ENCODE results near the gene MAPK1IP1L.
"Not testable (repeated sequence)": the region's sequence is repeated elsewhere in the genome, so short reads cannot be mapped to it uniquely, and the experiment has no call there.

Gene MAPK1IP1L

DNA sequence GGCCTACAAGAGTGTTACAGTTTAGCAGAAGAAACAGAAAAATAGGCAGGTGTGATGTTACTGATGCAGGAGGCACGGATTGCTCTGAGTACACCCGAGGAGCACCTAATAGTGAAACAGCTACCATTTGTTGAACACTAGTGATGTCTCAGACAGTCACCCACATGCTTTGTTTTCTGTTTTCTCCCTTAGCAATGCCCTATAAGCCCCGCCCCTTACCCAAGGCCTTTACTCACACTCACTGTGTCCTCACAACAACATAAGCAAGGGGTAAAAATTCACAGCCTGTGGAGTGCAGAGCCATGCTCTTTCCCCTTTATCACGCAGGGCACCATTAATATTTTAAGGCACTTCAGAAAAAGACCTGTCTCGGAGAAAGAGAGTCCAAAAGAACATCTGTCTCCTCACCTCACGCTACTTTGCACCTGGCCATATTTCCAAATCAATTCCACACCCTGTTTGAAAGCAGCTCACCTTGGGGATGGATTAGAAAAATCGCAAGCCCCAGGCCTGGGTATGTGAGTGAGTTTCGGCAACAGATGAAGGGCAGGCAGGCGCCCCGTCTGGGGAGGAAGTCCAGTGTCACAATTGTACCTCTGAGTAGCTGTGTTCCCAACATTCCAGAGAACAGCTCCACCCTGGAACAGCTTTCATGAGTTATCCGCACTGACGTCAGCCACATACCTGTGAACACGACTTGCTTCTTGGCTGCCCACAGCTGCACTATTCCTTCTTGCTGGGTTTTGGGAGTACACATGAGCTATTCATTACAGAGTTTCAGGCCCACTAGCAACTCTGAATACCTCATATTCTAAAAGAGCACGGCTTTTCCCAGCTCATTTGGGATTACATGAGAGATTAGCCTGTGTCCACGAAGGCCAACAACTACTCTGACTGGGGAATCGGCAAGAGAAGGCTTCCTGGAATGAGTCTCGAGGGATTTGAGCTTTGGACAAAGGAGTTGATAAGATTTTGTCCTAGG is 26.0 kb downstream of the MAPK1IP1L start:
- peak; percentile 62 for DNase-seq (ENCODE audit: low read depth)
- TF ChIP-seq, protein P1, sequence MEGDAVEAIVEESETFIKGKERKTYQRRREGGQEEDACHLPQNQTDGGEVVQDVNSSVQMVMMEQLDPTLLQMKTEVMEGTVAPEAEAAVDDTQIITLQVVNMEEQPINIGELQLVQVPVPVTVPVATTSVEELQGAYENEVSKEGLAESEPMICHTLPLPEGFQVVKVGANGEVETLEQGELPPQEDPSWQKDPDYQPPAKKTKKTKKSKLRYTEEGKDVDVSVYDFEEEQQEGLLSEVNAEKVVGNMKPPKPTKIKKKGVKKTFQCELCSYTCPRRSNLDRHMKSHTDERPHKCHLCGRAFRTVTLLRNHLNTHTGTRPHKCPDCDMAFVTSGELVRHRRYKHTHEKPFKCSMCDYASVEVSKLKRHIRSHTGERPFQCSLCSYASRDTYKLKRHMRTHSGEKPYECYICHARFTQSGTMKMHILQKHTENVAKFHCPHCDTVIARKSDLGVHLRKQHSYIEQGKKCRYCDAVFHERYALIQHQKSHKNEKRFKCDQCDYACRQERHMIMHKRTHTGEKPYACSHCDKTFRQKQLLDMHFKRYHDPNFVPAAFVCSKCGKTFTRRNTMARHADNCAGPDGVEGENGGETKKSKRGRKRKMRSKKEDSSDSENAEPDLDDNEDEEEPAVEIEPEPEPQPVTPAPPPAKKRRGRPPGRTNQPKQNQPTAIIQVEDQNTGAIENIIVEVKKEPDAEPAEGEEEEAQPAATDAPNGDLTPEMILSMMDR (IDR thresholded peaks at IDR 0.05; ENCODE audit: low read length, missing control alignments), result no peak
- no peak overlapping the region for H3K4me3 ChIP-seq (replicated peaks; ENCODE audit: low read depth, low read length)

DNA sequence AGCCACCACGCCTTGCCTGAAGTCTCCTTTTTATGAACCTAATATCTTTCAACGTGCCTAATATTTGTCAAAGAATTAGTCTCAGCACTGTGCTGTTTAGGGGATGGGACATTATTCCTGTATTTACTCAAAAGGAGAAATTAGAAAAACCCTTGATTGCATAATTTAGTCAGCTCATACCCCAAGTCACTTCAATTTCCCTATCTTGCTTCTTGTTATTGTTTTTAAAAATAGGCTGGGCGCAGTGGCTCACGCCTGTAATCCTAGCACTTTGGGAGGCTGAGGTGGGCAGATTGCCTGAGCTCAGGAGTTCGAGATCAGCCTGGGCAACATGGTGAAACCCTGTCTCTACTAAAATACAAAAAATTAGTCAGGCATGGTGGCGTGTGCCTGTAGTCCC is 28.5 kb downstream of the MAPK1IP1L start:
- DNase-seq (ENCODE audit: low read depth); H3K4me3 ChIP-seq (replicated peaks; ENCODE audit: low read depth, low read length): not testable (repeated sequence)

DNA sequence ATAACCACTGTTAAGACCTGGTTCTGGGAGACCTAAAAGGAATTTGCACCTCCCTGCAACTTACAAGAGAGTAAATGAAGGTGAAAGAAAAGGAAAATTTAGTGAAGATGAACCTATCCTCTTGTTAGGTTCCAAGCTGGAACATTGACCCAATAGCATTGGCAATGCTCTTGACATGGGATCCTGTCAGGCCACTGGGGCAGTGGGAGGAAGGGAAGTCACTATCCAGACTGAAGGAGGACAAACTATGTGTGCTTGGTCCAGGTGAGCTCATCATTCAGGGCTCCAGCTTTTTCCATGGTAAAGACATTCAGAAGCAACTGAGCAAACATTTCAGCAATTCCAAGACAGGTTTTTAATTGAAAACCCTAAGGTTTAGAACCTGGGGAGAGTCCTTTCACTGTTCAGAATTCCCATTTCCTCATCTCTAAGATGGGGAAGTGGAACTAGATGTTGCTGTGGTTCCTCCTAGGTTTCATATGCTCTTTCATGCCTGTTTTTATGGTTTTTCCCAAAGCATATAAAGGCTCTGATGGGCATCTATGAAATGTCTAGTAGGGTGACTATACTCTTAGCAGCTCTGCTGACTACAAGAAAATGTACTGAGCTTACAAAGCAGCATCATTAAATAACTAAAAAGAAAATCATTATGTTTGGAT is 33.1 kb downstream of the MAPK1IP1L start:
- no peak overlapping the region for H3K4me3 ChIP-seq (replicated peaks; ENCODE audit: low read depth, low read length)
- no peak for DNase-seq (ENCODE audit: low read depth)
- TF ChIP-seq, protein P1 (IDR thresholded peaks at IDR 0.05; ENCODE audit: low read length, missing control alignments), result no peak

DNA sequence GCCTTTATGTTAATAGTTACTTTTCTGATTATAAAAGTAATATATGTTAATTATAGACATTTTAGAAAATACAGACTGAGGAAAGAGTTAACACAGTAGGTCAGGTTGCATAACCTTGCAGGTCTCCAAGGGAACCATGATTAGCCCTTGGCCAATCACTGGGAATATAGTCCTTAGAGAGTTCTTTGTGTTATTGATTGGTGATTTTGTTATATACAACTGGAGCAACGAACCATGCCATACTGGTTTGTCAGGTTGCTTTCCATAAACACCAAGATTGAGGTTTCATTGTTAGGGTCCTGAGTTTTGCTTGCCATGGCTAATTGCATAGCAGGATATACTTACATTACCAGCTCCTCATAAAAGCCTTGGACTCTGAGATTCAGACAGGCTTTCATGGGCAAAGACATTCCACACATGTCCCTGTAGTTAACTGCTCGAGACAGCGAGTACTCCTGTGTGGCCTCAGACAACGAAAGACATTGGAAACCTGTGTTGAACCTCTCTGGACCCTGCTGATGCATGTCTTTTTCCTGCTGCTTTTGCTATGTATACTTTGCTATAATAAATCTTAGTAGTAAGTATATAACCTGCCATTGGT is 33.7 kb downstream of the MAPK1IP1L start:
- H3K4me3 ChIP-seq (replicated peaks; ENCODE audit: low read depth, low read length), result no peak overlapping the region
- TF ChIP-seq, protein P1 (IDR thresholded peaks at IDR 0.05; ENCODE audit: low read length, missing control alignments), result no peak
- DNase-seq (ENCODE audit: low read depth), result no peak

DNA sequence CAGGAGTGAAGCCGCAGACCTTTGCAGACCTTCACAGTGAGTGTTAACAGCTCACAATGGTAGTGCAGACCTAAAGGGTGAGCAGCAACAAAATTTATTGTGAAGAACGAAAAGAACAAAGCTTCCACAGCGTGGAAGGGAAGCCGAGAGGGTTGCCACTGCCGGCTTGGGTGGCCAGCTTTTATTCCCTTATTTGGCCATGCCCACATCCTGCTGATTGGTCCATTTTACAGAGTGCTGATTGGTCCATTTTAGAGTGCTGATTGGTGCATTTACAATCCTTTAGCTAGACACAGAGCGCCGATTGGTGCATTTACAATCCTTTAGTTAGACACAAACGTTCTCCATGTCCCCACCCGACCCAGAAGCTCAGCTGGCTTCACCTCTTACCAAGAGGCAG is 35.5 kb downstream of the MAPK1IP1L start:
- TF ChIP-seq, protein P1 (IDR thresholded peaks at IDR 0.05; ENCODE audit: low read length, missing control alignments), result no peak

DNA sequence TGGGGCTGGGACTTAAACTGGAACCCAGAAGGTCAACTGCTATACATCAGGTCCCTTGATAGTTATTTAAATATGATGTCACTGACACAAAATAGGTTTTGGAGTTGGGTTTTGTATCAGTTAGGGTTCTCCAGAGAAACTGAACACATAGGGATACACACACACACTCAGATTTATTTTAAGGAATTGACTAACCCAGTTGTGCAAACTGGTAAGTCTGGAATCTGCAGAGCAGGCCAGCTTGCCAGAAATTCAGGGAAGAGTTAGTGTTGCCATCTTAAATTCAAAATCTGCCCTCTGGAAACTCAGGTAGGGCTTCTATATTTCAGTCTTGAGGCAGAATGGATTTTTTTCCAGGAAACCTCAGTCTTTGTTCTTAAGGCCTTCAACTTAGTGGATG is 36.9 kb downstream of the MAPK1IP1L start:
- DNase-seq (ENCODE audit: low read depth), result no peak
- H3K4me3 ChIP-seq (replicated peaks; ENCODE audit: low read depth, low read length), result no peak overlapping the region
- TF ChIP-seq, protein P1 (IDR thresholded peaks at IDR 0.05; ENCODE audit: low read length, missing control alignments), result no peak

More for the DNA sequence above, 35.5 kb downstream of the MAPK1IP1L start:
- no peak for DNase-seq (ENCODE audit: low read depth)
- H3K4me3 ChIP-seq (replicated peaks; ENCODE audit: low read depth, low read length), result no peak overlapping the region

DNA sequence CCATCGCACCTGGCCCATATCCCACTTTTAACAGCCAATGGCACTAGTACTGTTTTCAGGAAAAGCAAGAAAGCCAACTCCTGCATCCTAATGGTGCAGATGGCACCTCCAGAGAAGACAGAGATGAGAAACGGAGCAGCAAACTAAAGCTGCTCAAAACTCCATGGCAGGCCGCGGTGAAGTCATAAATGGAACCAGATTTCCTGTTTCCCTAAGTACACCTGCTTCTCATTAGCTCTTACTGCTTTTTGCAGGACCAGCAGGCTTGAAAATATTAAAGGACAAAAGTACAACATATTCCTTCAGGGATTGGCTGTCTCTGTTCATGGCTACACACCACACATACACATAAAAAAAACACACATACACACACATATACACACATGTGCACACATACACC is 40.9 kb downstream of the MAPK1IP1L start:
- no peak overlapping the region for H3K4me3 ChIP-seq (replicated peaks; ENCODE audit: low read depth, low read length)
- TF ChIP-seq, protein P1 (IDR thresholded peaks at IDR 0.05; ENCODE audit: low read length, missing control alignments), result no peak
- no peak for DNase-seq (ENCODE audit: low read depth)
